Fibroblast of skin of scalp (primary cell): ENCODE results near the gene PLXNA2.

Source experiments
- DNase-seq: peaks from one replicate; pipeline ENCODE4 v3.0.0-alpha.2; 2013

Gene PLXNA2

DNA sequence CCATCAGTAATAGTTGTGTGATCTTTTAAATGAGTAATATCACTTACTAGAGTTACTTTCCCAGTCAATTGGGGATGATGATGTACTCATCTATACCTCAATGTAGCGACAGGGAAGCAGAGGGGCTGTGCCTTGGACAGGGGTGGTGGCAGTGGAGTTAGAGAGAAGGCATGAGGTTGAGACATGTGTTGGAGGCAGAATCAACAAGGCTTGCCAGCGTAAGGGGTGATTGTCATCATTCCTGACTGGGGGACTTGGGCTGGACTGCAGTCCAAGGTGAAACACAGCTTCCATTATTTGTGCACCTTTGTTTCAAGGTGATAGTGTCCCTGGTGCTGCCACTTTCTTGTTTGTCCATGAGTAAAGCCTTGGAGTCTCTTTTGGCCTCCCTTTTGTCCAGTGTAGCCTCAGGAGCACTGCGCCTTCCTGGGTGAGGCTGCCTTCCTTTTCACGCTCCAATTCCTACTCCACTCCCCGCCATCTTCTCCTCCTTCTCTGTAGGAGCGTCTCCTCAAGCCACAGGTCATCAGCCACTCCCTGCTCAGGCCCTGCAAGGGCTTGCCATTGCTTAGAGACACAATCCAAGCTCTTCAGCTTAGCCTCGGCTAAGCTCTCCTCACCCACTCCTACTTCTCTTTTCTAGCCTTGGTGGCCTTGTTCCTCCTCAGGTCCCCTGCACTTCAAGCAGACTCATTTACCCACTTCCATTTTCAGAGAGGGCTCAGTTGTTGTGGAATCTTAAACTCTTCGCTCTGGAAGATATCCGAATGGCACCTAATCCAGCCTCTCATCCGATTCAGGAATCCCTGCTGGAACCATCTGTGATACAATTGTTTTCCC, 255.6 kb downstream of the PLXNA2 start:
- DNase-seq: no peak

DNA sequence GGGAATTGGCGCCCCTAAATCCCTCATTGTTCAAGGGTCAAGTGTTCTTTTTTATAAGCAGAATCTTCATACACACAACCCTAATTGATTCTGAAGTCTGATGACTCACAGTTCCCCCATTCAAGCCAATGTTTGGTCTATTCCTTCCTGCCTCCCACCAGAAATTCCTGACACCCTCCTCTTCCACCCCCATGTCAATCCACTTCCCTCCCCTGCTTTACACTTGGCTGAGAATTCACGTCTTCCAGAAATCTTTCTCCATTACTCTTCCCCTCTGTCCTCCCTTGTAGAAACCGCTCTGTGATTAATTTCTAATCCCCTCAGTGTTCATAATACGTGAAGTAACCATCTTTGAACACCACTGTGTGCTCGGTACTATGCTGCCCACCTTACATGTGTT, 257.0 kb downstream of the PLXNA2 start:
- DNase-seq: no peak

DNA sequence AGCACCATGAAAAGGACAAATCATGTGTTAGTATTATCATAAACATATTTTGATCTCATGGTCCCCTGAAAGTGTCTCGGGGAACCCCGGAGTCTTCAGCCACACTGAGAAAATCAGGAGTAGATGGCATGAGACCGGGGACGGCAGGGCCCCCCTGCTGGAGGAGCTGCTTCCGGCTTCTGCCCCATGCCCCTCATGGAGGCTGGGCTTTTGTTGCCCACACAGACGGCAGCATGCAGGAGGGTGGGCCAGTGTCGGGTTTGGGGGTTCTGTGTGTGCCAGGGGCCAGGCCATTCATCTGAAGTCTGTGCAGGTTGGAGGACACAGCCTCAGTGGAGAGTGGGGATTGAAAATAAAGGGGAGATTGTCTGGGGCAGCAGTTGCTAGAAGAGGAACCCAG, 258.2 kb downstream of the PLXNA2 start:
- DNase-seq: no peak

DNA sequence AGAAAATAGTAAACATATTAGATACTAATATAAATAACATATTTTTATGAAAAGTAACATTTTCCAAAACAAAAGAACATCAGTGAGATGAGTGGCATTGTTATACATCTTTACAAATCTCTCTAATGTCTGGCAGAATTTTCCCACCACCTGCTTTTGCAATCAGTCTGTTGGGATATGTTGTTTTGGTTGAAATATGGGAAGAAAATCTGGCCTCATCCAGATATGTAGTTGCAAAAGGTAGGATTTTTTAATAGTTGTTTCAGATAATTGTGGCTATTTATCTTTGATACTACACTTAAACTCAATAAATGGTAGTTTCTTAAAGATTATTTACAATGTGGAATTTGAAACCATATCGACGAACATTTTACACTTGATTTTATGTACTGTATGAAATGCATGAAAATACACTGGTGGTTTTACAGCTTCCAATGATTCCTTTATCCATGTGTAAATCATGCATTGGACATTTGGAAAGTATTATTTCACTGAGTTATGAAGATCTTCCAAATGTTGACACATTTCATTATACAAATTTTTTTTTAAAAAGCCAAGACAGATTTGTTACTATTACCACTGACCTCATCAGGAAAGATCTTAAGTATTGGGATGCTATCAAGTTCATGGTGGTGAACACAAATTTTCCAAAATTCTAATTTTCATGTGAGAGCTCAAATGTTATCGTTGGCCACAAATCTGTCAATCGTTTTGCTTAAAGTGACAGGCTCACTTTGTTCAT, 259.2 kb downstream of the PLXNA2 start:
- no peak for DNase-seq

DNA sequence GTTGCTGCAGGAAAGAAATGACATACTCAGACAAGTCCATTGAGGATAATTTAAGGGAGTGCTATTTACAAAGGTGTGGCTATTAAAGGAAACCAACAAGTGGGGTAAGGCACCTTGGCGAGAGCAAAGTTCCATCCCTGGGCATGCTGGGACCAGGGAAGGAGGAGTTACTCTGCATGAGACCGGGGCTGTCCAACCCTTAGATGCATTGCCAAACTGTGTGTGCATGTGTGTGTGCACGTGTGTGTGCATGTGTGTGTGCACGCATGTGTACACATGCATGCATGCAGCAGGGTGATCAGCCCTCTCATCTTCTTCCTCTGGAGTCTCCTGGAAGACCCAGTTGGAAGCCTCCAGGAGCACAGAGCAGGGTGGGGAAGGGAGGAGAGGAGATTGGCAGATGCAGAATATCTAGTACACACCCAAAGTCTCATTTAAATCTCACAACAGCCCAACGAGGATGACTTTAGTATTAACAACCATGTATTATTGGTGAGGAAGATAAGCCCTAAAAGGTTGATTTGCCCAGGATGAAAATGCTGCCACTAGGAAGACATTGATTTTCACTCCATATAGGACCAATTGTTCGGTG, 261.0 kb downstream of the PLXNA2 start:
- no peak for DNase-seq

DNA sequence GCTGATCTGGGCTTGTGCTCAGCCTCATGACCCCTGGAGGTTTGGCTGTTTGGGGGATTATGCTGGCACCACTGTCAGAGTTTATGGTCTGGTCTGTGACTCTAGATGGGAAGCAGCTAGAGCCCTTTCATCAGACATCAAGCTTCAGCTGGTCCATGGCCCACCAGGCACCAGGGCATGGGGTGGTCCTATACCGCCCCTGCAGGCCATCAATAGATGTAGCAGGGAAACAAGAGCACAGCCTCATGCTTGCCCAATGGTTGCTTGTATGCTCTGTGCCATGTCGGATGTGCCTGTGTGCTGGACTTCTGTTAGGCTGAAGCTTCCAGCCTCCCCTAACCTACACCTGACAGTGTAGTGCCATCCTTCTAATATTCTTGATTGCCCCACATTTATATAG, 262.2 kb downstream of the PLXNA2 start:
- peak; percentile 14 for DNase-seq

DNA sequence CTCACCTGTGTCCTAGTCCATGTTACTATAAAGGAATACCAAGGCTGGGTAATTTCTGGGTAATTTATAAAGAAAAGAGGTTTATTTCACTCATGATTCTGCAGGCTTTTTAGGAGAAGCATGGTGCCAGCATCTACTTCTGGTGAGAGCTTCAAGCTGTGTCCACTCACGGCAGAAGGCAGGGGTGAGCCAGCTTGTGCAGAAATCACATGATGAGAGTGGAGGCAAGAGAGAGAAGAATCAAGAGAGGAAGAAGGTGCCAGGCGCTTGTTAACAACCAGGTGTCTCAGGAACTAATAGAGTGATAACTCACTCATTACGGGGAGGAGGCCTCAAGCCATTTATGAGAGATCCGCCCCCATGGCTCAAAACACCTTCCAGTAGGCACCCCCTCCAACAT, 265.7 kb downstream of the PLXNA2 start:
- DNase-seq: no peak

DNA sequence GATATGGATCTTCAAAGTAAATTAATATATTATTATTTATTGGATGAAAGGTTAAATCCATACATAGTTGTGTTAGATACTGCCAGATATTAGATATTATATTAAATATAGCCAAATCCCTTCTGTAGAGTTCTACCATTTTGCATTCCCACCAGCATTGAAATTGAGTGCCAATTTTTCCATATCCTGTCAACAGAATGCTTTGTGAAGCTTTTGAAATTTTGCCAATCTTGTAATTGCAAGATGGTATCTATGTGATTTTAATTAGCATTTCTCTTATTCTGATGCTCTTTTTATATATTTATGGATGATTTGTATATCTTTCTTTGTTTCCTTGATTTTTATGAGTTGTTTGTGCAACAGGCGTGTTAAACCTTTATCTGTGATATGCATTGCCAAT, 266.3 kb downstream of the PLXNA2 start:
- DNase-seq: no peak

DNA sequence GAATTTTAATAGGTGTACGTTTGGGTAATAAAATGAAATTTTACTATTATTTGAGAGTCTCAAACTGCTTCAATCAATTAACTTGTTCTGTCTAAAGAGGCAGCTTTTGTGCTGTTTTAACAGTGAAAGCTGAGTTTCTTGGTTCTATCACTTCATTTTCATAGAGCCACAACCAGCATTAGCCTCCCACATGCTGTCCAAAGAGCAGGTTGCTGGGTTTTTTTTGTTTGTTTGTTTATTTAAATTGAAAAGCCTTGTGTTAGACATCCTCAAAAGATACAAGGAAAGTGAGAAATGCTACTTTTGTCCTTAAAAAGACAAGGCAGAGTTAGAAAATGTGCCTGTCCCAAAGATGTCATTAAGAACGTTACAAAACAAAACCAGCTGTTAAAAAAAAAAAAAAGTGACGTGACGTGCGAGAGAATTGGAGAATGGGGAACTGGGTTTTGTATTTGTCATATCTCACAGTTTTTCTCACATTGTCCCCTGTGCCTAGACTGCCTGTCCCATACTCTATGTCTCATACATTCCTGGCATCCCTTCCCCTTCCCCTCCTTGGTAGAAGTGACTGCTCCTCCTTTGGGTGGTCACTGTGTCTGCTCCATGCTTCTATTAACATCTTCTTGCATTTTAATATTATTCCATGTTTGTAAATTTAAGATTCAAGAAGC, 270.2 kb downstream of the PLXNA2 start:
- no peak for DNase-seq

DNA sequence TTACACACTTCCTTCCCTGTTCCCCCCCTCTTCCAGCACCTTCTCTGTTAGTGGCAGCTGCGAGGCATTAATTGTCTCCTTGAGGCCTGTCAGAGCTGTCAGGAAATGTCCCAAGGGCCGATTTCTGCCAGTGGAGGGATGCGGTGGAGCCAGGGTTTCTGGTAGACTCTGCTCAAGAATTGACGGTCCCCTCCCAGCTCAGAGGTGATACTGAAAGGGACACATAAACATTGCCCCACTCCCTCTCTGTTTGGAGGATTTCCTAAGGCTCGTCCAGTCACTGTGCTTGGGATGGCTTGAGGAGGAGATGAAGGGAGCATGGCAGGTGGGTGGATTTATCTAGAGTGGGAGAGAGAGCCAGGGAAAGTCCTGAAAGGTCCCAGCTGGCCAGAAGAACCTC, 271.8 kb downstream of the PLXNA2 start:
- DNase-seq: no peak
